Muscle of arm (tissue), 12 donors: ENCODE results near the gene CAMK2A. TPM values are rescaled to one million over a fixed set of nuclear protein-coding genes. Genes with fewer than 3 reads are reported as not detected.
A peak's percentile ranks its signal among the peaks of the same experiment; 100 is the strongest.
"Not testable (repeated sequence)": the region's sequence is repeated elsewhere in the genome, so short reads cannot be mapped to it uniquely, and the experiment has no call there.

Source experiments
- DNase-seq: peaks from one replicate; pipeline ENCODE4 v3.0.0-alpha.2; 2013
- polyA plus RNA-seq, 12 donors: library from polyadenylated mRNA; unstranded; fragments of 120-200 nt; gene quantifications; one replicate each; pipeline ENCODE4 v1.2.1, GENCODE V29; 2013; ENCODE audit not compliant: insufficient read length in 12 of 12

Gene CAMK2A
- polyA plus RNA-seq, 12 donors: 31.8 to 252 (median 81.0) TPM

GRCh38 chr5:150257424-150257823 is 32.1 kb downstream of the CAMK2A start:
- DNase-seq: no peak

GRCh38 chr5:150256410-150257064 is 33.0 kb downstream of the CAMK2A start:
- DNase-seq: no peak

- DNase-seq: no peak
Observed at GRCh38 chr5:150255659-150256409, 33.7 kb downstream of the CAMK2A start.

GRCh38 chr5:150254774-150255173 is 34.8 kb downstream of the CAMK2A start:
- DNase-seq: no peak

- no peak for DNase-seq
Observed at GRCh38 chr5:150254363-150254762, 35.2 kb downstream of the CAMK2A start.

GRCh38 chr5:150253416-150254208 is 36.0 kb downstream of the CAMK2A start:
- DNase-seq: no peak

- no peak for DNase-seq
Observed at GRCh38 chr5:150252489-150252888, 37.1 kb downstream of the CAMK2A start.

- DNase-seq: no peak
Observed at GRCh38 chr5:150251504-150251903, 38.1 kb downstream of the CAMK2A start.

DNA sequence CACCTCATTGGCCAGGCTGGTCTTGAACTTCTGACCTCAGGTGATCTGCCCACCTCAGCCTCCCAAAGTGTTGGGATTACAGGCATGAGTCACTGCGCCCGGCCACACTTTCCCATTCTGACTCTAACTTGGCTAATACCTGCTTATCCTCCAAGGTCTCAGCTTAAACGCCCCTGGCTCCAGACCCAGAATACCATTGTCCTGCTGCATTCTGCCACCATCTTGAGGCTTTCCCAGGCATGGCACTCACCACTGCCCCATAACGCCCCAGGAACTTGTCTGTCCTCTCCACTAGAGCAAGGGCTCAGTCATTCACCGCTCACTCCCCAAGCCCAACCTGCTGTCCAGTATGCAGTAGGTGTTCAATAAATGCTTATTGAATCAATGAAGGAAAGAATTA is 39.8 kb downstream of the CAMK2A start:
- no peak for DNase-seq

- no peak for DNase-seq
Observed at GRCh38 chr5:150248946-150249345, 40.6 kb downstream of the CAMK2A start.

DNA sequence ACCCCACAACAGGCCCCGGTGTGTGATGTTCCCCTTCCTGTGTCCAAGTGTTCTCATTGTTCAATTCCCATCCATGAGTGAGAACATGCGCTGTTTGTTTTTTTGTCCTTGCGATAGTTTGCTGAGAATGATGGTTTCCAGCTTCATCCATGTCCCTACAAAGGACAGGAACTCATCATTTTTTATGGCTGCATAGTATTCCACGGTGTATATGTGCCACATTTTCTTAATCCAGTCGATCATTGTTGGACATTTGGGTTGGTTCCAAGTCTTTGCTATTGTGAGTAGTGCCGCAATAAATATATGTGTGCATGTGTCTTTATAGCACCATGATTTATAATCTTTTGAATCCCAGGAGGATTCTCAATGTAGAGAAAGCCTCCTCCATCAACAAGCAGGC is 41.1 kb downstream of the CAMK2A start:
- not testable (repeated sequence) for DNase-seq

DNA sequence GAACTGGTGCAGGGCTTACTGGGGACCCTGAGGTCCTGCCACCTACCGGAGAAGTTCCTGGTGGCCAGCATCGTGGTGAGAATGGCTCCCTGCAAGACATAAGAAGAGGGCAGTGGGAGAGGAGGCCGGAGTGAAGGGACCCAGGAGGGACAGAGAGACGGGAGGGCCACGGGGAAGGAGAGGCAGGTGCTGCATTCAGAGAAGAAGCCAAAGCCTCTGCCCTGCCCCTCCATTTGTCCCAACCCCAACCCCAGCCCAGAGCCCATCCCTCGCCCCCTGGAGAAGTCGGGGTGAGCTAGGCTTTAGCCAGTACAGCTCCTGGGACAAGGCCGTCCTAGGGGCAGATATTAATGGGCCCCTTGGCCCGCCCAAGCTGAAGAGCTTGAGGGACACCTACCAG is 41.8 kb downstream of the CAMK2A start:
- no peak for DNase-seq

DNA sequence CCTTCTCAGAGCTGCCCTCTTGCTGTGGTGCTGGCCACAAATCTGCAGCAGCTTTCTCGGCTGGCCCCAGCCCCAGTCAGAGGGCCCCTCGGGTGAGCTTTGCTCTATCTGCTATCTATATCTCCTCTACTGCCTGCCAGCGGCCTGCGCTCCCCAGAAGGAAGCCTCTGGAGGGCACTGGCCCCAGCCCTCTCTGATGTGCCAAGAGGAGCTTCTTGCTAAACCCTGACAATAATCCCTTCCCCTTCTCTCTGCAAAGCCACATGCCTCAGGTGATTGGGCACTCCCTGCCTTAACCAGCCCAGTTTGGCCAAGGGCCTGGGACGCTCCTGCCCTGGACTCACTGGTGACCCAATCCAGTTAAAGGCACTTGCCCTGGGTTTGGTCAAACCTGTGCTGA is 42.7 kb downstream of the CAMK2A start:
- DNase-seq: no peak

DNA sequence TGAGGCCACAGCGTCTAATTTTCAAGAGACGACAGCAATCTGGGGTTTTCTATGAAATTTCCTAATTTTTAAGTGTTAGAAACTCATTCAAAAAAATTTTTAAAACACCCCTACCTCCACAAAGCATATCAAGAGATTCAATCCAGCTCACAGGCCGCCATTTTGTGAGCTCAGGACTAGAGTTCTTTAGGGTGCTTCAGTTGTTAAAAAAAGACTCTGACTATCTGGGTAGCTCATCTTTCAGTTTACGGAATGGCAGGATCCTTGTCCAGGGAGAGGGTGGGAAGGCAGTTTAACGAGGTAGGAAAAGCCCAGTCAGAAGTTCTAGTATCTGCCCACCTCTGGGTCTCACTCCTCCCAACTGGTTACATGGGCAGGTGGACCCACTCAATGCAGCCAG is 43.1 kb downstream of the CAMK2A start:
- DNase-seq: no peak

DNA sequence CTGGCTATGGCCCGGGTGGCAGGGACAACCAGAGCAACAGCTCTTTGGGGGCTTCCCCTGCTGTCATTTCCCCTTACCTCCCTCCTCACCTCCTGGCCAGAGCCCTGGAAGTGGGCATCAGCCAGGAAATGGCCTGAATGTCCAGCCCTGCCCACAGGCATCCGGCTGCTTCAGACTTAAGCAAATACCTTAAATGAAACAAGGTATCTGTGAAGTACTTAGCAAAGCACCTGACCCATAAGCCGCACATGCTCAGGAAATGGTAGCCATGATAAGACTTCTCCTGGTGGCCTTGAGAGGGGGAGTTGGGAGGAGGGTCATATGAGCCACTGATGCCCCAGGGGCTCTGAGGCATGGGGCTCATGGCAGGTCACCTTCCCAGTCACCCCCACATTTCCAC is 43.8 kb downstream of the CAMK2A start:
- no peak for DNase-seq

DNA sequence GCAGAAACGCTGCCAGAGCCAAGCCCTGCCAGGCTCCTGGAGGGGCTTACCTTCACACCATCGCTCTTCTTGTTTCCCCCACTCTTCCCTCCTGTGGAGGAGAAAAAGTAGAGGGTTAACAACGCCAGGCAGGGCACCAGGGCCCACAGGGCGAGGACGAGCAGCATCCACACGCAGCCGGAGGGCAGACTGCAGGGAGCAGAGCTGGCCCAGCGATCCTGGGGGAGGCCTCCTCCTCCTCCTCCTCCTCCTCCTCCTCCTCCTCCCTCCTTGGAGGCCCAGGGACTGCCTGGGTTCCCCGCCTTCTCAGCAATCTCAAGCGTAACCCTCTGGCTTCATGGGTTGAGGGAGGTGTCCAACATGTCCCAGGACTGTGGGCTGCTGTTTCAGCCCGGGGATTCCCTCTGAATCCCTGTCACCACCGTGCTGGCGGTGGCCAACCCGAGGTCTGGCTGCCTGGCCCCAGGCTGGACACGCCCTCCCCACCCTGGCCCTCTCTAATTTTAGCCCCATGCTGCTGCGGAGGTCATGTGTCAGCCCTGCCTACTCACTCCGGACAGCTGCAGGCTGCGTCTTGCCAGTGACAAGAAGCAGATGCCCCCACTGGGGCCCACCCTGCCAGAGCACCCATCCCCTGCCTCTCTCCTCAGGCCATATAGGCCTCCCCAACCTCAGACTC is 44.3 kb downstream of the CAMK2A start:
- peak; percentile 40 for DNase-seq

GRCh38 chr5:150244209-150244608 is 45.4 kb downstream of the CAMK2A start:
- no peak for DNase-seq

GRCh38 chr5:150243590-150243989 is 46.0 kb downstream of the CAMK2A start:
- no peak for DNase-seq

DNA sequence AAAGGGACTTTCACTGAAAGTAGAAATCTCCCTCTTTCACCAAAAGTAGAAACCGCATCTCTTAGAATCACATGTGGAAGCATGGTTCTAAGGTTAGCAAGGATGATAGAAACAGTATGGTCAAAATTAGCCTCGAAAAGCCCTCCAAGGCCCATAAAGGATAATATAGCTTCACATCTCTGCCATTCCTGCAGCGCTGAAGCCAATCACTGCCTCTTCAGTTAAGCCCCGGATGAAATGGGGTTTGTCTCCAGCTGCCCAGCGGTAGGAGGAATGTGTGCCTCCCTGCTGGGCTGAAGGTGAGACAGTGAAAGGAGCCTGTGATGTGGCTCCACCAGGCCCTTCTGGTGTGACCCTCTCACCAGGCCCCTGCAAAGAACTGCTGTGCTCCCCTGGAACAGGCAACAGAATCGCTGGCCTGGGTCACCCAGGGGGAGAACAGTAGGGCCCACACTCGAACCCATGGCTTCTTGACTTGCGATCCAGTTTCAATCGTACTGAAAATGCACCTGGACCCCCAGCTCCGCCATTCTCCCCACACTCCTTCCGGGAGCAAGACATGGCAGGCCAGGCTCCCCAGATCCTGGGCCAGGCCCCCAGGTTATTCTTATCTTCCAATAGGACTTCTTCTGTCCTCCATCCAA is 47.2 kb downstream of the CAMK2A start:
- no peak for DNase-seq

GRCh38 chr5:150241298-150242160 is 48.0 kb downstream of the CAMK2A start:
- no peak for DNase-seq

DNA sequence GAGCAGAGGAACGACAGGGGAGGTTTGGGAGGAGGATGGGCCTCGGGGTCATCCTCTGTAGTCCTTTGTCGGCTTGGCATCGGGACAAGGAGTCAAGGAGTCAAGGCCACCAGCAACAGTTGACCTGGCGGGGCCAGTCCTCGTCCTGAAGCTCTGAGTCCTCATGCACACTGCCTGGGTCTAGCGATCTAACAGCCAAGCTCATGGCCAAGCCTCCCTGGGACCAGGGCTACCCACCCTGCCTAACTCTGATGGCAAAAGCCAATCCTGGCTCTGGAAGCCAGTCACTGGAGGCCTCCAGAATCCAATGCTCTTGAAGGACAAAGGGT is 49.8 kb downstream of the CAMK2A start:
- no peak for DNase-seq
